CD8-positive, alpha-beta memory T cell (primary cell): ENCODE measurements around the gene MAPK8IP1. TPM values are rescaled to one million over a fixed set of nuclear protein-coding genes. Genes with fewer than 3 reads are reported as not detected.
"Not testable (repeated sequence)": the region's sequence is repeated elsewhere in the genome, so short reads cannot be mapped to it uniquely, and the experiment has no call there.

Experiments
- CTCF ChIA-PET: fragments of 350-600 bp; sonication (Branson Sonifier 250); formaldehyde crosslinking; loops from one replicate; lab custom pipeline; 2021; ENCODE audit warnings: antibody characterized with exemption; lab: Charles Lee
- POLR2A ChIA-PET: fragments of 350-600 bp; sonication (Branson Sonifier 250); formaldehyde crosslinking; loops from one replicate; lab custom pipeline; 2021; ENCODE audit warnings: antibody characterized with exemption; lab: Charles Lee
- DNase-seq, 5 donors: peaks; one replicate each; pipeline versions ENCODE4 v3.0.0 to v3.0.0-alpha.2; 2020 to 2022; ENCODE audit warnings: mixed read lengths in 1 of 5
- H3K27ac ChIP-seq: one replicate; pipeline ENCODE4 v1.7.0; 2013; ENCODE audit warnings: low read depth, mild to moderate bottlenecking, low read length, moderate library complexity
- H3K27me3 ChIP-seq: 2 replicates; pipeline ENCODE4 v1.7.0; 2013; ENCODE audit warnings: low read length, mild to moderate bottlenecking; ENCODE audit not compliant: insufficient read depth, poor library complexity, severe bottlenecking
- H3K36me3 ChIP-seq: 2 replicates; pipeline ENCODE4 v1.7.0; 2013; ENCODE audit warnings: mild to moderate bottlenecking, low read length, moderate library complexity; ENCODE audit not compliant: insufficient read depth
- H3K4me1 ChIP-seq: 2 replicates; pipeline ENCODE4 v1.7.0; 2013; ENCODE audit warnings: mild to moderate bottlenecking, low read length, moderate library complexity; ENCODE audit not compliant: insufficient read depth
- H3K4me3 ChIP-seq: 2 replicates; pipeline ENCODE4 v1.7.0; 2013; ENCODE audit warnings: mild to moderate bottlenecking, low read length
- H3K9me3 ChIP-seq: 2 replicates; pipeline ENCODE4 v1.7.0; 2013; ENCODE audit warnings: mild to moderate bottlenecking, low read length
- H3K27ac Mint-ChIP-seq, 8 donors: one replicate each; pipeline ENCODE4 v1.8.0; 2020 to 2021; ENCODE audit warnings: mixed read lengths in 8 of 8, mild to moderate bottlenecking in 6 of 8, inconsistent platforms in 3 of 8, moderate library complexity in 3 of 8
- H3K27me3 Mint-ChIP-seq, 2 donors: one replicate each; pipeline ENCODE4 v1.8.0; 2020 to 2021; ENCODE audit warnings: mixed read lengths in 2 of 2, mild to moderate bottlenecking in 1 of 2, moderate library complexity in 1 of 2
- H3K36me3 Mint-ChIP-seq, 3 donors: one replicate each; pipeline ENCODE4 v1.8.0; 2020 to 2021; ENCODE audit warnings: mixed read lengths in 3 of 3, inconsistent platforms in 1 of 3, mild to moderate bottlenecking in 1 of 3
- H3K4me1 Mint-ChIP-seq, 3 donors: one replicate each; pipeline ENCODE4 v1.8.0; 2020 to 2021; ENCODE audit warnings: mixed read lengths in 3 of 3, inconsistent platforms in 1 of 3, mild to moderate bottlenecking in 1 of 3
- H3K4me3 Mint-ChIP-seq, 7 donors: one replicate each; pipeline ENCODE4 v1.8.0; 2020 to 2021; ENCODE audit warnings: mixed read lengths in 7 of 7, mild to moderate bottlenecking in 6 of 7, moderate library complexity in 4 of 7, inconsistent platforms in 2 of 7
- H3K9me3 Mint-ChIP-seq, 5 donors: one replicate each; pipeline ENCODE4 v1.8.0; 2020 to 2022; ENCODE audit warnings: mixed read lengths in 5 of 5, mild to moderate bottlenecking in 3 of 5, moderate library complexity in 2 of 5, inconsistent platforms in 1 of 5
- polyA plus RNA-seq: library from polyadenylated mRNA; unstranded; fragments of 300-500 nt; fragmentation: Illumina TruSeq; gene quantifications from one replicate; pipeline ENCODE4 v1.2.3, GENCODE V29; 2021
- total RNA-seq, 2 experiments: library from RNA; stranded (reverse); gene quantifications; one replicate each; pipeline ENCODE4 v1.2.3, GENCODE V29; 2021

The MAPK8IP1 gene
- 1 to 10 TPM in 1 of 2 experiments, under 1 TPM in 1; 0.98 to 1.1 TPM for total RNA-seq
- polyA plus RNA-seq, result 0.23 TPM

GRCh38 chr11:45885274-45885920, at the start of gene MAPK8IP1:
MAPK8IP1 (plus strand) TSS chr11:45885651; CDS start chr11:45885821, 170 bp downstream.
- H3K36me3 ChIP-seq, result peaks cover 5% of the 10 kb centered on the region
- ChIA-PET POLR2A (no interaction called here), CTCF (interaction anchor here (1.5 kb wide), 1 partner anchor 9 kb away, joined by 3 read pairs; no protein-coding TSS in a partner anchor)
- H3K27me3 Mint-ChIP-seq, result peaks cover 5% of the 10 kb centered on the region in 2 donors
- H3K4me3 ChIP-seq, result peak within 1 kb of the TSS; percentile 55
- peak within 1 kb of the TSS; percentile 65 to 92 (median 74) for H3K4me3 Mint-ChIP-seq
- H3K9me3 ChIP-seq, result no peaks in the 10 kb centered on the region
- peaks cover 6% of the 10 kb centered on the region for H3K4me1 ChIP-seq
- DNase-seq, result peak; percentile 42 to 68 (median 52)
- H3K9me3 Mint-ChIP-seq, result no peaks in the 10 kb centered on the region
- H3K27ac ChIP-seq, result no peak within 1 kb of the TSS
- H3K27ac Mint-ChIP-seq, result peak within 1 kb of the TSS in 3 of 8 donors; percentile 32 to 54 (median 51)
- peaks cover 5 to 18% (median 5%) of the 10 kb centered on the region in 3 donors for H3K36me3 Mint-ChIP-seq
- H3K4me1 Mint-ChIP-seq, result peaks cover 10 to 11% (median 10%) of the 10 kb centered on the region in 3 donors
- no peaks in the 10 kb centered on the region for H3K27me3 ChIP-seq

GRCh38 chr11:45839204-45839603, 46.2 kb upstream of the MAPK8IP1 start:
- DNase-seq, result no peak
- peaks cover 7 to 17% (median 12%) of the 10 kb centered on the region in 3 donors for H3K4me1 Mint-ChIP-seq
- POLR2A ChIA-PET, result no interaction called here

DNA sequence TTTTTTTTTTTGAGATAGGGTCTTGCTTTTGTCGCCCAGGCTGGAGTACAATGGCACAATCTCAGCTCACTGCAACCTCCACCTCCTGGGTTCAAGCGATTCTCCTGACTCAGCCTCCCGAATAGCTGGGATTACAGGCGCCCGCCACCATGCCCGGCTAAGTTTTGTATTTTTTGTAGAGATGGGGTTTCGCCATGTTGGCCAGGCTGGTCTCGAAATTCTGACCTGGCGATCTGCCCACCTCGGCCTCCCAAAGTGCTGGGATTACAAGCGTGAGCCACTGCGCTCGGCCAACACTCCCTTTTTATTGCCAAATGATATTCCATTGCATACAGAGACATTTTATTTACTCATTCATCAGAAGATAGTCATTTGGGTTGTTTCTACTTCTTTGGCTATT, 45.2 kb upstream of the MAPK8IP1 start:
- Mint-ChIP-seq H3K4me3 (peak overlapping the region in 1 of 7 donors; percentile 14), H3K4me1 (peaks cover 4 to 13% (median 8%) of the 10 kb centered on the region in 3 donors)
- H3K9me3 Mint-ChIP-seq, H3K36me3 ChIP-seq, H3K4me3 ChIP-seq, H3K27ac ChIP-seq, H3K9me3 ChIP-seq, H3K27me3 ChIP-seq, CTCF ChIA-PET, POLR2A ChIA-PET, H3K4me1 ChIP-seq, H3K36me3 Mint-ChIP-seq, DNase-seq, H3K27ac Mint-ChIP-seq, H3K27me3 Mint-ChIP-seq: not testable (repeated sequence)

More at GRCh38 chr11:45839204-45839603, 46.2 kb upstream of the MAPK8IP1 start:
- H3K4me1 ChIP-seq, result peaks cover 11% of the 10 kb centered on the region
- no peaks in the 10 kb centered on the region for H3K9me3 ChIP-seq
- H3K27ac ChIP-seq, result no peak overlapping the region
- no peak overlapping the region for H3K4me3 ChIP-seq
- CTCF ChIA-PET, result no interaction called here
- no peaks in the 10 kb centered on the region for H3K36me3 ChIP-seq
- Mint-ChIP-seq H3K27ac (peak overlapping the region in 1 of 8 donors; percentile 59), H3K27me3 (peaks cover 5 to 7% of the 10 kb centered on the region in 2 donors), H3K9me3 (no peaks in the 10 kb centered on the region), H3K4me3 (peak overlapping the region in 1 of 7 donors; percentile 33), H3K36me3 (no peaks in the 10 kb centered on the region)
- no peaks in the 10 kb centered on the region for H3K27me3 ChIP-seq

GRCh38 chr11:45843158-45843924, 42.1 kb upstream of the MAPK8IP1 start:
- CTCF ChIA-PET, result interaction anchor here (0.7 to 2.3 kb wide), 11 partner anchors 9 to 209 kb away, joined by 3 to 15 read pairs (median 5); partner anchors contain the start of genes PEX16 and SLC35C1
- Mint-ChIP-seq H3K9me3 (no peaks in the 10 kb centered on the region), H3K4me3 (peak overlapping the region in 4 of 7 donors; percentile 3 to 53 (median 46)), H3K4me1 (peaks cover 18 to 33% (median 28%) of the 10 kb centered on the region in 3 donors), H3K27me3 (no peaks in the 10 kb centered on the region), H3K36me3 (peaks cover 0 to 5% (median 0%) of the 10 kb centered on the region in 3 donors), H3K27ac (peak overlapping the region; percentile 79 to 95 (median 90))
- no peaks in the 10 kb centered on the region for H3K9me3 ChIP-seq
- peak; percentile 83 to 93 (median 92) for DNase-seq
- peak overlapping the region; percentile 58 for H3K27ac ChIP-seq
- H3K36me3 ChIP-seq, result no peaks in the 10 kb centered on the region
- no peaks in the 10 kb centered on the region for H3K27me3 ChIP-seq
- H3K4me1 ChIP-seq, result peaks cover 18% of the 10 kb centered on the region
- POLR2A ChIA-PET, result no interaction called here
- H3K4me3 ChIP-seq, result no peak overlapping the region

DNA sequence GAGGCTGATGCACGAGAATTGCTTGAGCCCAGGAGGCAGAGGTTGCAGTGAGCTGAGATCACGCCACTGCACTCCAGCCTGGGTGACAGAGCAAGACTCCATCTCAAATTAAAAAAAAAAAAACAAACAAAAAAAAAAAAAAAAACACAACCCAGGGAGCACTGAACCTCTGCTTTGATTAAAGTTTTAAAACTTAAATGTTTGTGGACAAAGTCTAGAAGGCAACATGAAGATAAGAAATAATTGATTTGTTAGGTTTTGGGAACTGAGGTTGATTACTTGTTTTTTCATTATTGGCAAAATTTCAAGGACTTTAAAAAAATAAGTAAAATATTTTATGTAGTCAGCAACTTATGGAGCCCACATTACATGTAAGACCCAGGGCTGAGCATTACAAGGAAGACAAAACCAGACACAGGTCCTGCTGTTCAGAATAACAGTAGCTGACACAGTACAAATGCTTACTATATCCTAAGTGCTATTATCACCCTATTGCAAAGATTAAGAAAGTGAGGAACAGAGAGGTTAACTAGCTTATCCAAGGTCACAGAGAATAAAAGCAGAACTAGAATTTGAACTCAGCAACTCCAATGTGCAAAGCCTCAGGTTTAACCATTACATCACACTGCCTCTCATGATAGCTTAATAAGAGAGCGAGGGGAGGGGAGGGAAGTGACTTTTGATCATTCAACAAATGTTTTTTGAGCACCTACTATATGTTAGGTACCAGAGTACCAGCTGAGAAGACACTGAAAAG, 40.5 kb upstream of the MAPK8IP1 start:
- H3K4me3 ChIP-seq, result no peak overlapping the region
- H3K36me3 ChIP-seq, result no peaks in the 10 kb centered on the region
- Mint-ChIP-seq H3K27ac (peak overlapping the region in 6 of 8 donors; percentile 64 to 97 (median 96)), H3K27me3 (no peaks in the 10 kb centered on the region), H3K4me1 (peaks cover 31 to 49% (median 42%) of the 10 kb centered on the region in 3 donors), H3K4me3 (peak overlapping the region in 2 of 7 donors; percentile 6 to 89), H3K36me3 (peaks cover 0 to 11% (median 0%) of the 10 kb centered on the region in 3 donors), H3K9me3 (no peaks in the 10 kb centered on the region)
- H3K9me3 ChIP-seq, result no peaks in the 10 kb centered on the region
- H3K27ac ChIP-seq, result no peak overlapping the region
- no peak for DNase-seq
- H3K27me3 ChIP-seq, result no peaks in the 10 kb centered on the region
- H3K4me1 ChIP-seq, result peaks cover 30% of the 10 kb centered on the region
- ChIA-PET POLR2A (interaction anchor here (0.7 kb wide), 1 partner anchor 26 kb away, joined by 3 read pairs; no protein-coding TSS in a partner anchor), CTCF (interaction anchor here (0.8 to 2.2 kb wide), 7 partner anchors 10 to 394 kb away, joined by 3 to 10 read pairs (median 5); partner anchors contain the start of genes PEX16 and SLC35C1)

DNA sequence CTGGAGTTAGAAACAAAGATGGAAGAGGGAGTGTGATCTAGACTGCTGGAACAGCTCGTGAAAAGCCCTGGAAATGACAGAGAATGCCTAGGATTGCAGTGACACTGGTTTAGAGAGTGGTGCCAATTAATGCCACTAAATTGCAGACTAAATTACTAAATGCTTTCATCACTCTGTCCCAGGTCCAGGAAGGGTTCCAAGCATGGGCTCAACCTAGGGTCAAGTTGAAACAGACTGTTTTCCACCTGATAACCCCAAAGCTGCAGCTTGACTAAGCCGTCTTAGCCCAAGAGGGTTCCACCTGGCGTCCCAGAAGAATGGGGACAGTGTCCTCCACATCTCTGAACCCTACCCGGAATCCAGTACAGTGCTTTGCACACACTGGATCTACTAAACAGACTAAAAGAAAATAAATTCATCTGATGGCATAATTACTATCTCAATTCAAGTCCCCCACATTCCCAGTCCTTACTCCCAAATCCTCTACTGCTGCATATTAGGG, 39.2 kb upstream of the MAPK8IP1 start:
- no peaks in the 10 kb centered on the region for H3K27me3 Mint-ChIP-seq
- ChIA-PET CTCF (interaction anchor here (1.1 to 2.2 kb wide), 4 partner anchors 14 to 160 kb away, joined by 5 to 10 read pairs (median 6); no protein-coding TSS in a partner anchor), POLR2A (interaction anchor here (0.8 to 1.8 kb wide), 4 partner anchors 41 to 74 kb away, joined by 4 to 15 read pairs (median 6); partner anchors contain the start of genes PEX16 and SLC35C1)
- peaks cover 38 to 61% (median 55%) of the 10 kb centered on the region in 3 donors for H3K4me1 Mint-ChIP-seq
- Histone ChIP-seq H3K27me3 (no peaks in the 10 kb centered on the region), H3K9me3 (no peaks in the 10 kb centered on the region), H3K4me3 (peak overlapping the region; percentile 85), H3K4me1 (peaks cover 42% of the 10 kb centered on the region), H3K36me3 (no peaks in the 10 kb centered on the region), H3K27ac (peak overlapping the region; percentile 97)
- DNase-seq, result no peak
- H3K4me3 Mint-ChIP-seq, result peak overlapping the region; percentile 78 to 94 (median 88)
- no peaks in the 10 kb centered on the region for H3K9me3 Mint-ChIP-seq
- H3K36me3 Mint-ChIP-seq, result peaks cover 0 to 22% (median 0%) of the 10 kb centered on the region in 3 donors
- peak overlapping the region; percentile 87 to 99 (median 97) for H3K27ac Mint-ChIP-seq
